Liver (tissue), 9 donors: ENCODE data around the gene RNF5. TPM values are rescaled to one million over a fixed set of nuclear protein-coding genes. Genes with fewer than 3 reads are reported as not detected.

Experiments
- DNase-seq: peaks from one replicate; pipeline ENCODE4 v3.0.0-alpha.2; 2017; ENCODE audit warnings: low spot score
- H3K27ac ChIP-seq, 2 donors: one replicate each; pipeline ENCODE4 v1.7.0; 2013; ENCODE audit warnings: inconsistent platforms in 2 of 2, low read length in 2 of 2, control low read depth in 1 of 2, low read depth in 1 of 2, mild to moderate bottlenecking in 1 of 2
- H3K27me3 ChIP-seq, 4 donors: one replicate each; pipeline versions ENCODE4 v1.6.1 to v1.7.0; 2013; ENCODE audit warnings: low read length in 3 of 4, inconsistent platforms in 1 of 4, mild to moderate bottlenecking in 1 of 4, moderate library complexity in 1 of 4; ENCODE audit not compliant: control insufficient read depth in 4 of 4, insufficient read depth in 4 of 4
- H3K36me3 ChIP-seq, 4 donors: one replicate each; pipeline versions ENCODE4 v1.6.1 to v1.7.0; 2013; ENCODE audit warnings: low read length in 3 of 4, mild to moderate bottlenecking in 3 of 4, low read depth in 1 of 4, moderate library complexity in 1 of 4; ENCODE audit not compliant: control insufficient read depth in 4 of 4, insufficient read depth in 3 of 4
- H3K4me1 ChIP-seq, 4 donors: one replicate each; pipeline versions ENCODE4 v1.6.1 to v1.7.0; 2013; ENCODE audit warnings: low read length in 3 of 4, mild to moderate bottlenecking in 3 of 4, moderate library complexity in 1 of 4; ENCODE audit not compliant: control insufficient read depth in 4 of 4, insufficient read depth in 4 of 4
- H3K4me3 ChIP-seq, 3 donors: one replicate each; pipeline versions ENCODE4 v1.6.1 to v1.7.0; 2013; ENCODE audit warnings: low read length in 3 of 3, control low read depth in 1 of 3, low read depth in 1 of 3, mild to moderate bottlenecking in 1 of 3
- H3K9ac ChIP-seq, 2 donors: one replicate each; pipeline ENCODE4 v1.7.0; 2013; ENCODE audit warnings: low read length in 2 of 2, mild to moderate bottlenecking in 2 of 2, moderate library complexity in 2 of 2, control low read depth in 1 of 2, low read depth in 1 of 2
- H3K9me3 ChIP-seq, 4 donors: one replicate each; pipeline versions ENCODE4 v1.6.1 to v1.7.0; 2013; ENCODE audit warnings: low read length in 3 of 4; ENCODE audit not compliant: control insufficient read depth in 4 of 4
- ATF3 ChIP-seq: IDR thresholded peaks from 2 replicates; pipeline ENCODE4 v1.6.1; 2016; ENCODE audit warnings: antibody characterized with exemption
- EGR1 ChIP-seq, 2 donors: IDR thresholded peaks; 2 replicates each; pipeline ENCODE4 v1.6.1; 2016 to 2018; ENCODE audit warnings: antibody characterized with exemption in 2 of 2, low read depth in 2 of 2
- FOXA1 ChIP-seq: IDR thresholded peaks from 2 replicates; pipeline ENCODE4 v1.6.1; 2016; ENCODE audit warnings: antibody characterized with exemption
- FOXA2 ChIP-seq: IDR thresholded peaks from 2 replicates; pipeline ENCODE4 v1.6.1; 2016; ENCODE audit warnings: antibody characterized with exemption
- GABPA ChIP-seq, 2 donors: IDR thresholded peaks in 1 of 2; conservative IDR thresholded peaks in 1 of 2; 2 replicates each; pipeline ENCODE4 v1.6.1; 2016; ENCODE audit warnings: antibody characterized with exemption in 2 of 2, mild to moderate bottlenecking in 1 of 2, moderate library complexity in 1 of 2
- HNF4G ChIP-seq: IDR thresholded peaks from 2 replicates; pipeline ENCODE4 v1.6.1; 2016; ENCODE audit warnings: antibody characterized with exemption
- MAX ChIP-seq: IDR thresholded peaks from 2 replicates; pipeline ENCODE4 v1.6.1; 2016; ENCODE audit warnings: antibody characterized with exemption
- NR2F2 ChIP-seq: IDR thresholded peaks from 2 replicates; pipeline ENCODE4 v1.6.1; 2016; ENCODE audit warnings: antibody characterized with exemption
- RAD21 ChIP-seq, 2 donors: IDR thresholded peaks; 2 replicates each; pipeline ENCODE4 v1.6.1; 2016; ENCODE audit warnings: antibody characterized with exemption in 2 of 2, mild to moderate bottlenecking in 2 of 2
- REST ChIP-seq: IDR thresholded peaks from 2 replicates; pipeline ENCODE4 v1.6.1; 2016; ENCODE audit warnings: antibody characterized with exemption, mild to moderate bottlenecking
- RXRA ChIP-seq, 2 donors: IDR thresholded peaks; 2 replicates each; pipeline ENCODE4 v1.6.1; 2017 to 2018; ENCODE audit warnings: antibody characterized with exemption in 2 of 2, mild to moderate bottlenecking in 1 of 2
- SP1 ChIP-seq: IDR thresholded peaks from 2 replicates; pipeline ENCODE4 v1.6.1; 2018; ENCODE audit warnings: antibody characterized with exemption, mild to moderate bottlenecking
- TAF1 ChIP-seq: conservative IDR thresholded peaks from 2 replicates; pipeline ENCODE4 v1.6.1; 2016; ENCODE audit warnings: antibody characterized with exemption, mild to moderate bottlenecking
- ZBTB33 ChIP-seq: IDR thresholded peaks from 2 replicates; pipeline ENCODE4 v1.6.1; 2016; ENCODE audit warnings: antibody characterized with exemption
- WGBS: extraction: QIAGEN DNeasy Blood & Tissue Kit; methylation state at CpG from one replicate; pipeline ENCODE4 v1.1.7; 2013; 5-methylcytosine and 5-hydroxymethylcytosine counted together
- polyA plus RNA-seq, 2 donors: library from polyadenylated mRNA; stranded (reverse) in 1 of 2; unstranded in 1 of 2; fragments of 200-250 nt in 1 of 2; fragments of >200 nt in 1 of 2; fragmentation: Nextera tagmentation in 1 of 2; extraction: Ambion mirVana in 1 of 2; gene quantifications; one replicate each; pipeline versions ENCODE4 v1.2.1 to v1.2.3, GENCODE V29; 2013 to 2015
- total RNA-seq, 2 donors: library from RNA; depleted of rRNA; stranded (reverse); fragments of >200 nt; gene quantifications; one replicate each; pipeline ENCODE4 v1.2.3, GENCODE V29; 2014
- donor health status: healthy.
- donor health status: healthy.
- donor health status: healthy.
- donor health status: healthy.
- donor health status: healthy.

The RNF5 gene
- total and polyA plus RNA-seq, 4 donors, result 51.5 to 85.9 (median 61.0) TPM

- H3K4me3 ChIP-seq, result no peak overlapping the region
- TF ChIP-seq MAX (no peak), RAD21 (IDR thresholded peaks at IDR 0.05) (no peak), FOXA1 (no peak), ZBTB33 (no peak), REST (no peak), TAF1 (no peak), GABPA (IDR thresholded peaks at IDR 0.05 in 1 of 2, conservative IDR thresholded peaks at IDR 0.05 in 1 of 2) (no peak), RXRA (IDR thresholded peaks at IDR 0.05) (no peak), FOXA2 (no peak), SP1 (no peak), NR2F2 (no peak), EGR1 (IDR thresholded peaks at IDR 0.05; ENCODE audit: low read depth in 2 of 2) (no peak), HNF4G (no peak)
- H3K27ac ChIP-seq, result no peak overlapping the region
- H3K9me3 ChIP-seq, result peaks cover 0 to 2% (median 0%) of the 10 kb centered on the region in 4 donors
- WGBS, result 43% methylated on average over 55 of the region's 55 CpGs
- peaks cover 6 to 22% (median 10%) of the 10 kb centered on the region in 4 donors for H3K4me1 ChIP-seq
- H3K36me3 ChIP-seq, result no peaks in the 10 kb centered on the region
- H3K27me3 ChIP-seq, result peaks cover 0 to 5% (median 0%) of the 10 kb centered on the region in 4 donors
- no peak for DNase-seq
- H3K9ac ChIP-seq, result no peak overlapping the region
These were observed 28.0 kb upstream of the RNF5 start for GRCh38 chr6:32149932-32150870.

- Histone ChIP-seq H3K27me3 (peaks cover 0 to 5% (median 0%) of the 10 kb centered on the region in 4 donors), H3K4me1 (peaks cover 6 to 26% (median 13%) of the 10 kb centered on the region in 4 donors), H3K9ac (no peak overlapping the region), H3K4me3 (no peak overlapping the region), H3K36me3 (peaks cover 0 to 4% (median under 1%) of the 10 kb centered on the region in 4 donors), H3K9me3 (peaks cover 0 to 2% (median 0%) of the 10 kb centered on the region in 4 donors), H3K27ac (no peak overlapping the region)
- WGBS, result 56% methylated on average over 8 of the region's 8 CpGs
- DNase-seq, result no peak
- no peak for TF ChIP-seq ATF3
- no peak for TF ChIP-seq FOXA1
These were observed 26.9 kb upstream of the RNF5 start for GRCh38 chr6:32151181-32151862.
